HG02763 (cell line): ENCODE data around the gene ASTN2.

Experiments used
- ATAC-seq: cut with Tn5 transposase; IDR thresholded peaks from one replicate; pipeline ENCODE4 v1.9.1; 2021; ENCODE audit warnings: mild to moderate bottlenecking, moderate library complexity; ENCODE audit not compliant: unreplicated experiment

ASTN2 gene

GRCh38 chr9:117368684-117369230 is 46.1 kb downstream of the ASTN2 start:
- ATAC-seq: no peak

- ATAC-seq: no peak
Measured at GRCh38 chr9:117365438-117365837, 49.4 kb downstream of the ASTN2 start.

GRCh38 chr9:117363006-117363405 is 51.9 kb downstream of the ASTN2 start:
- ATAC-seq: no peak

DNA sequence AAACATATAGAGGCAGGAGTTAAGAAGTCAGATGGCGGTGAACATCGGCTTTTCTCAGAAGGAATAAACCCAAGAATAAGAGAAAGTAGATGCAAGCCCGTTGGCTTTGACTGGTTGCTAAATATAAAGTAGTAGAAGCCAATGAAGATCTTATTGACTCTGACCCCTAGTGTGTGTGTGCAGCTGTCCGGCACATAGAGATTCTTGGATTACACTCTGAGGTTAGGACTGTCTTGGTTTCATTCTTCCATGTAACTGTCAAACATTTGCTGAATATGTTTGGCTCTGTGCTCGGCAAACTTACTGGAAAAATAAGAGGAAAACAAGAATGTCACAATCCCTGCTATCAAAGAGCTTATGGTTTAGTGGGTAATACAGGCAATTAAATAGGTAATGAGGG is 54.9 kb downstream of the ASTN2 start:
- no peak for ATAC-seq

- ATAC-seq: no peak
Measured at GRCh38 chr9:117355542-117355941, 59.3 kb downstream of the ASTN2 start.

GRCh38 chr9:117354997-117355396 is 59.9 kb downstream of the ASTN2 start:
- ATAC-seq: no peak

DNA sequence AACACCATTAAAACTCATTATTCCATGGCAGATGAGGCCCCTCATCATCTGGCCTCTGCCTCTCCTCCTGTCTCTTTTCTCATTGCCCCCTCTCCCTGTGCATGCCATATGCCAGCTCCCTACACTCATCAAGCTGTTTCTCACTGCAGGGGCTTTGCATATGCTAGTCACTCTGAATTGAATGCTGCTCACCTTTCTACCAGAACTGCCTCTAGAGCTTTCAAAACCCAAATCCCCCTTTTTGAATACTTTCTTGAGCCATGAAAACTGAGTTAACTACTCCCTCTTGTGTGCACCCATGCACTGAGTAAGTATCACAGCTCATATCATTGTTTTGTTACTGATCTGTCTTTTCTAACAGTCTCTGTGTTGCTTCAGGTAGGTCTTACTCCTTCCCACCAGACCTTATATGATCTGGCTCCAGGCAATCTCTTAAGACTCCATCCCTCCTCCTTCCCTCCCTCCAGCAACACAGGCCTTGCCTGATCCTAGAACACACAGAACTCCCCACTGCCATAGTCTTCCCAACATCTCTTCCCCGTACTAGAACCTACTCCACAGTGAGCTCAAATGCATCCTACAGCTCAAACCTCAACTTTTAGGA is 60.5 kb downstream of the ASTN2 start:
- no peak for ATAC-seq

GRCh38 chr9:117344892-117345660 is 69.8 kb downstream of the ASTN2 start:
- ATAC-seq: no peak

- ATAC-seq: no peak
Measured at GRCh38 chr9:117343427-117343826, 71.4 kb downstream of the ASTN2 start.

- no peak for ATAC-seq
Measured at GRCh38 chr9:117341151-117341550, 73.7 kb downstream of the ASTN2 start.

- no peak for ATAC-seq
Measured at GRCh38 chr9:117340422-117340821, 74.4 kb downstream of the ASTN2 start.

- no peak for ATAC-seq
Measured at GRCh38 chr9:117335837-117336433, 78.9 kb downstream of the ASTN2 start.

- no peak for ATAC-seq
Measured at GRCh38 chr9:117334101-117334500, 80.8 kb downstream of the ASTN2 start.

DNA sequence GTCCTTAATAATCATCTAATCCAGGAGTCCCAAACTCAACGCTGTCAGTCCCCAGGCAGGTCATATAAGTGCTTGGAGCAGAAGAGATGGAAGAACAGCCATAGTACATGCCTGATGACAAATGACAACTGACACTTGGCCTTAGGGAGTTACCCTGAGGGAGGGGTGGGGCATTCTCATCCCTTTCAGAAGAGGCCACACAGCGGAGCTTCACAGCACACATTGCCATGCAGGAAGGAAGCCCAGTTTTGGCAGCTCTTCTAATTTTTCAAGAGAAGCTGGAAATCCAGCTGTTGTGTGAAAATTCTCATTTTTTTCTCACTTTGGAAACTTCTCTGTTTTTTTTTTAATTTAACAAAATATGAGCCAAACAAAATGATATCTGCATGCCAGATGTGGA is 89.0 kb downstream of the ASTN2 start:
- no peak for ATAC-seq

DNA sequence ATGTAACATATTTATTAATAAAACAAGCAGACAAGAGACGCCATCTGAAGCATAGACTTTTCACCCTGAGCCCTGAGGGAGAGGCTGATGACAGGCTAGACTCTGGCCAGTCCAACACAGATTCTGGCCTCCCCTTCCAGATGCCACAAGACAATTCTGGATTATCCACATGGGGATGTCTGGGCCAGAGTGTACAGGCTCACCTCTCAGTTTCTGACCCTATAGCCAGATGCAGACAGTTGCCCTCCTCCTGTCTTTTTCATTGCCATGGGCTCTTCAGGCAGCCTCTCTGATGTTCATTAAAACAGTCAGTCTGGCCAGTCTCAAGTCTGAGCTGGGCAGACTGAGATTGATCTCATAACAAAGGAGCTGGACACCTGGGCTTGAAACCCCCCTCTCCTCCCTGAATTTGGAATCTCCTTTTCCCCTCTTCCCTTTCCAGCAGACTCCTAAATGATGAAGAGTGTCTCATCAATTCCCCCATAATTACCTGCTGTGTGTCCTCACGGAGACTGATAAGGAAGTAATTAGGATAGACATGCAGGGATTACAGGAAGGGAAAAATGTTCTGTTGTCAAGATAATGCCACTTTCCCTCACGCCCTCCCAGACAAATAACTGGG is 89.6 kb downstream of the ASTN2 start:
- no peak for ATAC-seq

DNA sequence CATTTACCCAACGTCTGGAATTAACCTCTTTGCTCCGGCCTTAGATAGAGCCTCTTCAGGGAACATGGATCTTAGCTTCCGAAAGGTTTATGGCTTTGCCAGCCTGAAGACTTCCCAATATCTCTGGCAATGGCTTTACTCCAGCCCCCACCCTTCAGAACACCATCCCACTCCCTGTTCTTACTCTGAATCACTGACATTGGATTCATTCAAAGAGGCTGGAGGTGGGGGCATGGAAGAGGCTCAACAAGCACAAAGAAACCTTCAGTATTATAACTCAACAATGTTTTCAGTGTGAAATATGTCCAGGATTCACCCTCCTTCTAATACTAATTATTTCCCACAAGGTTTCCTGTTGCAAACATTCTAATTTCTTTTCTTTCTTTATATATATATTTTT is 91.5 kb downstream of the ASTN2 start:
- no peak for ATAC-seq

DNA sequence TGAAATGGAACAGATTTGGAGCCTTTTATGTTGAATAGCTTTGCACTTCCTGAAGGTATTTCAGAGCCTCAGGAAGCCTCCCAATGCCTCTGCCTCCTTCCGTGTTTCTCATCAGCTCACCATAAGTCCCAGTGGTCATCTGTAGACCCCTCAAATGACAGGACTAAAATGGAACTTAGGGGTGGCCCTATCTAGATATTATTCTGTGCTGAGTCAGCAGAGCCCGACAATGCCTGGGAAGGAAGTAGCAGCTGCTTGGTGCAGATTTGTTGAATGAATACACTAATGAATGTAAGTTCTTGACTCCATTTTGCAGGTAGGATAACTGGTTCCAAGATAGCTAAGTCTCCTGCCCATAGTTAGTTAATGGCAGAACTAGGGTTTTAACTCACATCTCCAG is 97.7 kb downstream of the ASTN2 start:
- no peak for ATAC-seq

DNA sequence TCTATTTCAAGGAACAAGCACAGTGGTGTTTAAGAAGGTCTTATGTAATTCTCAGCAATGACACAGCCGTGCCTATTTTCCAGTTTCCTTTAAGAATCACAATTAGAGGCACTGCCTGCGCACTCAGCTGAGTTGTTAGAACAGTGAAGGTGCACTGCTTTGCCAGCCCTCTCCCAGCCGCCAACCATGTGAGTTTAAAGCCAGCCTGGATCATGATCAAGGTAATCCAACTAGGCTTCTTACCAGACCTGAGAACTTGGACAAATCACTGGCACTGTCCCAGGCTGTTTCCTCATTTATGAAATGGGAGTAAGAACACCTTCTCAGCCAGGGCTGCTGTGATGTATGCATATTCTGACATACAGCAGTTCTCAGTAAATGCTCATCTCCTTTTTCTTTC is 99.6 kb downstream of the ASTN2 start:
- ATAC-seq: no peak

- ATAC-seq: no peak
Measured at GRCh38 chr9:117313989-117314388, 100.9 kb downstream of the ASTN2 start.

DNA sequence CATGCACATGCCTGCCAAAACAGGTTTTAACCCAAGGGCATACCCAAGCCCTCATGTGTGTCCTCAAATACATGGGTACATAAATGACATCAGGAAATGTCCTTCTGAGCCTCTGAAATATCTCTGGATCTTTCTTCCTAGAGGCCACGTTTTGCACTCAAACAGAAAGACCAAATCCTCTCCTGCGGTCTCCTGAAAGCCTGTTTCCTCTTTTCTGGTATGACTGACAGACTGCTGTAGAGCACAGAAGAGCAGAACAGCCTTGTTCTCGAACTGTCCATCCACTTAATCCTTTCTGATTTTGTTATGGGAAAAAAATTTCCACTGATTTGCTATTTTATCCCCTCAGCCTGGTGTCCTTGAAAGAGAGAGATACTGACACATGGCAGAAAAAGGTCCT is 107.2 kb downstream of the ASTN2 start:
- no peak for ATAC-seq

GRCh38 chr9:117306032-117306431 is 108.8 kb downstream of the ASTN2 start:
- ATAC-seq: no peak

GRCh38 chr9:117305454-117305853 is 109.4 kb downstream of the ASTN2 start:
- no peak for ATAC-seq
